ENCODE data around the gene PDIA4.

PDIA4 gene

GRCh38 chr7:149004405-149005370 is 23.6 kb downstream of the PDIA4 start:
- H3K36me3 Mint-ChIP-seq (ENCODE audit: low read depth): peaks cover 89% of the 10 kb centered on the region
- H3K27ac Mint-ChIP-seq: no peak overlapping the region
- intact Hi-C loops (cut with micrococcal nuclease): loop anchor here (1.0 kb wide), 2 partner anchors 62 to 87 kb away; no protein-coding TSS in a partner anchor

GRCh38 chr7:149003560-149004305 is 24.6 kb downstream of the PDIA4 start:
- intact Hi-C loops (cut with micrococcal nuclease): no loop called here
- peaks cover 79% of the 10 kb centered on the region for H3K36me3 Mint-ChIP-seq (ENCODE audit: low read depth)
- no peak overlapping the region for H3K4me3 Mint-ChIP-seq
- no peaks in the 10 kb centered on the region for H3K4me1 Mint-ChIP-seq (ENCODE audit: low read depth)
- no peak overlapping the region for H3K27ac Mint-ChIP-seq
- H3K27me3 Mint-ChIP-seq: no peaks in the 10 kb centered on the region
- H3K9me3 Mint-ChIP-seq: no peaks in the 10 kb centered on the region

More at GRCh38 chr7:149004405-149005370, 23.6 kb downstream of the PDIA4 start:
- Mint-ChIP-seq H3K4me3 (no peak overlapping the region), H3K4me1 (ENCODE audit: low read depth) (no peaks in the 10 kb centered on the region), H3K27me3 (no peaks in the 10 kb centered on the region), H3K9me3 (no peaks in the 10 kb centered on the region)

DNA sequence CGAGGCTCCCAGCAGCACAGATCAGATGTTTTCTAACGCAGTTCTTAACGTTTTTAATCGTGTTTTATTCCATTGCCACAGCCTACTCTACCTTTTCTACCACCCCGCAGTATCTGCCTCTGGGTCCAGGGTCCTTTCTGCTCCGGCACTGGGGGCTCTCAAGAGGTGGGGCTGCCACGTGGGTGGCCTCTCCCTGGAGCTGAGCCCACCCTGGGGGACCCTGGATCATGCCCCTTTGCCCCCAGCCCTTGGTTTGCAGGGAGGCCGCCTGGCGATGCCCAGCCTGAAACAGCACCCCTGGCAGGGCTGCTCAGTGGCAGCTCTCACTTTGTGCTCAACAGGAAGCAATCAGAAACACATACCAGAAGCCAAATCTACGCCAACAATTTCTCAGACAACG is 25.3 kb downstream of the PDIA4 start:
- no peak overlapping the region for H3K27ac Mint-ChIP-seq
- intact Hi-C loops (cut with micrococcal nuclease): no loop called here
- no peak overlapping the region for H3K4me3 Mint-ChIP-seq
- H3K36me3 Mint-ChIP-seq (ENCODE audit: low read depth): peaks cover 72% of the 10 kb centered on the region
- H3K9me3 Mint-ChIP-seq: no peaks in the 10 kb centered on the region
- no peaks in the 10 kb centered on the region for H3K27me3 Mint-ChIP-seq
- H3K4me1 Mint-ChIP-seq (ENCODE audit: low read depth): no peaks in the 10 kb centered on the region

- Mint-ChIP-seq H3K4me1 (ENCODE audit: low read depth) (no peaks in the 10 kb centered on the region), H3K4me3 (no peak overlapping the region), H3K9me3 (no peaks in the 10 kb centered on the region), H3K27ac (no peak overlapping the region), H3K36me3 (ENCODE audit: low read depth) (peaks cover 68% of the 10 kb centered on the region), H3K27me3 (no peaks in the 10 kb centered on the region)
- intact Hi-C loops (cut with micrococcal nuclease): no loop called here
Measured at GRCh38 chr7:149002604-149003003, 25.7 kb downstream of the PDIA4 start.

DNA sequence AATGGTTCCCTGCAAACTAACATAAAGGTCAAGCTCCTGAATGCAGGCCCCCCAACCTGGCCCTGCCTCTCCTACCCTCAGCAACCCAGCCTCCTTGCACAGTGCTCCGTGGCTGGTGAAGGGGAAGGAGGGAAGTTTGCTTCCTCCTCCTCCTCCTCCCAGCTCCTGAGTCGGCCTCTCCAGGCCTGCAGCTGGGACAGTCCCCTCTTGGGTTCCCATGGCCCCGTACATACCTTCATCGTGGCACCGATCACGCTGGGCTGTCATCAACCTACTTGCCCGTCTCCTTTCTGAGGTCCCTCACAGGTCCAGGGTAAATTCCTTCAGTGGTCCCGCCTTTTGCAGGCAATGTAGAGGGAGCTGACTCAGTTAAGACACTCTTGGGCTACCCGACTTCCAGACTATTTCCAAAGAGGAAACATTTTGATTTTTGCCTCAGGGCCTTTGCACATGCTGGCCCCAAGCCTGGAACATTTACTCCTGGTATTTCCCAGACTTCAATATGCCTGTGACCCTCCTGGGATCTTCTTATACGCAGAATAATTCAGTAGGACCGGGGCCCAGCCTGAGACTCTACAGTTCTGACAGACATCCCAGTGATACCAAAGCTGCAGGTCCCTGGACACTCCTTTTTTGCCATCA is 26.8 kb downstream of the PDIA4 start:
- H3K27ac Mint-ChIP-seq: no peak overlapping the region
- H3K9me3 Mint-ChIP-seq: no peaks in the 10 kb centered on the region
- no peaks in the 10 kb centered on the region for H3K4me1 Mint-ChIP-seq (ENCODE audit: low read depth)
- intact Hi-C loops (cut with micrococcal nuclease): no loop called here
- H3K36me3 Mint-ChIP-seq (ENCODE audit: low read depth): peaks cover 57% of the 10 kb centered on the region
- H3K27me3 Mint-ChIP-seq: no peaks in the 10 kb centered on the region
- no peak overlapping the region for H3K4me3 Mint-ChIP-seq

DNA sequence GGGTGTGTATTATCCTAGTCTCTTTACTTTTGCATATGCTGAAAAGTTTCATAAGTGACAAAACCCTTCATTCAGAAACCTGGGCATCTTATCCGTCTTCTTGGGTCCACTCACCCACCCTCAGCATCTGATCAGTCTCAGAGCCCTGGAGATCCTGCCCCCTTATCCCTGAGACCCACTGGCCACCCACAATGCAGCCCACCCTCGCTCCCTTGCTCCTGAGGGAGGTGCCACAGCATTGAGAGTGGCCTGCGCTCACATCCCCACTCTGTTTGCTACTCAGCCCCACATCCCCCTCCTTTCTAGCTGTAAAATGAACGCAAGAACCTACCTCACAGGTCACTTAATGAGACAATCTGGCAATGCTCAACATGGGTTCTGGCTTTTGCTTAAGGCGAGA is 27.3 kb downstream of the PDIA4 start:
- Mint-ChIP-seq H3K36me3 (ENCODE audit: low read depth) (peaks cover 52% of the 10 kb centered on the region), H3K27me3 (no peaks in the 10 kb centered on the region), H3K27ac (no peak overlapping the region), H3K4me1 (ENCODE audit: low read depth) (no peaks in the 10 kb centered on the region), H3K4me3 (no peak overlapping the region), H3K9me3 (no peaks in the 10 kb centered on the region)
- intact Hi-C loops (cut with micrococcal nuclease): no loop called here

- H3K9me3 Mint-ChIP-seq: no peaks in the 10 kb centered on the region
- H3K4me3 Mint-ChIP-seq: no peak overlapping the region
- H3K27me3 Mint-ChIP-seq: no peaks in the 10 kb centered on the region
- no peaks in the 10 kb centered on the region for H3K4me1 Mint-ChIP-seq (ENCODE audit: low read depth)
- intact Hi-C loops (cut with micrococcal nuclease): no loop called here
- no peak overlapping the region for H3K27ac Mint-ChIP-seq
- peaks cover 34% of the 10 kb centered on the region for H3K36me3 Mint-ChIP-seq (ENCODE audit: low read depth)
Measured at GRCh38 chr7:148999192-148999591, 29.1 kb downstream of the PDIA4 start.

- H3K27me3 Mint-ChIP-seq: no peaks in the 10 kb centered on the region
- no peak overlapping the region for H3K4me3 Mint-ChIP-seq
- H3K27ac Mint-ChIP-seq: no peak overlapping the region
- H3K36me3 Mint-ChIP-seq (ENCODE audit: low read depth): peaks cover 17% of the 10 kb centered on the region
- no peaks in the 10 kb centered on the region for H3K4me1 Mint-ChIP-seq (ENCODE audit: low read depth)
- no peaks in the 10 kb centered on the region for H3K9me3 Mint-ChIP-seq
- intact Hi-C loops (cut with micrococcal nuclease): no loop called here
Measured at GRCh38 chr7:148997497-148997896, 30.8 kb downstream of the PDIA4 start.

DNA sequence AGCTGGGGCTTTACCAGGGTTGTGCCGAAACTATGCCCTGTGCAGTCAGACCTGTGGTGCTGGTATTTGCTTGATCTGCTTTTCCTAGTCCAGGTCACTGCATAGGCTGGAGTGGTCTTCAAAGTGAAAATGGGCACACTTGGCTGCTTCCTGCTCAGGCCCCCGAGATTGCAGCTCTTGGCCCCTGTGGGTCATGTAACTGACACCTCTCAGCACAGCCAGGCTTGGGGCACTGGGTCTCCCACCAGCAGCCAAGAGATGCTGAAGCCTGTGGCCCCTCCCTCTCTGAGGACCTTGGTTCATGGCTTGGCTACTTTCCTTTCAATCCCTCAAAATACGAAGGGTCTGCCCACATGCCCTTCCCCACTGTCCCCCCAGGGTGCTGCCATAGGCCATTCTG is 33.7 kb downstream of the PDIA4 start:
- H3K27me3 Mint-ChIP-seq: no peaks in the 10 kb centered on the region
- H3K4me1 Mint-ChIP-seq (ENCODE audit: low read depth): no peaks in the 10 kb centered on the region
- peak overlapping the region; percentile 56 for H3K27ac Mint-ChIP-seq
- H3K4me3 Mint-ChIP-seq: no peak overlapping the region
- no peaks in the 10 kb centered on the region for H3K36me3 Mint-ChIP-seq (ENCODE audit: low read depth)
- H3K9me3 Mint-ChIP-seq: no peaks in the 10 kb centered on the region
- intact Hi-C loops (cut with micrococcal nuclease): no loop called here

- Mint-ChIP-seq H3K4me3 (no peak overlapping the region), H3K27me3 (no peaks in the 10 kb centered on the region), H3K36me3 (ENCODE audit: low read depth) (no peaks in the 10 kb centered on the region), H3K9me3 (no peaks in the 10 kb centered on the region), H3K4me1 (ENCODE audit: low read depth) (peaks cover 2% of the 10 kb centered on the region), H3K27ac (no peak overlapping the region)
- intact Hi-C loops (cut with micrococcal nuclease): no loop called here
Measured at GRCh38 chr7:148993193-148993592, 35.1 kb downstream of the PDIA4 start.

DNA sequence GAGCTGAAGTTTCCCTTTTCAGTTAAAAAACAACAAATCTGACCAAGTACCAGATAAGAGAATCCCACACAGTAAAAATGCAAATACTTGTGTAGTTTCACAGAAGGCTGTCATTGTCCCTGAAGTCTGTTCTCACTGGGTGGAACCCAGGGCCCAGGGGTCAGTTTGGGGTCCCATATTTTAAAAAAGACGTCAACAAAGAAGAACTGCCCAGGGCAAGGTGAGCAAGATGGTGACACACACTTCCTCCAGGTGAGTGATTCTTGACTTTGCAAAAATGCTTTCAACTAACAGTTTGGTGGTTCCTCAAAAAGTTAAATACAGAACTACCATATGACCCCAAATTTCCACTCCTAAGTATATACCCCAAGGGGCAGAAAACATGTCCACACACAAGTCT is 36.8 kb downstream of the PDIA4 start:
- intact Hi-C loops (cut with micrococcal nuclease): no loop called here
- Mint-ChIP-seq H3K27ac (no peak overlapping the region), H3K9me3 (no peaks in the 10 kb centered on the region), H3K4me1 (ENCODE audit: low read depth) (peaks cover 16% of the 10 kb centered on the region), H3K4me3 (no peak overlapping the region), H3K27me3 (no peaks in the 10 kb centered on the region), H3K36me3 (ENCODE audit: low read depth) (peaks cover 5% of the 10 kb centered on the region)

DNA sequence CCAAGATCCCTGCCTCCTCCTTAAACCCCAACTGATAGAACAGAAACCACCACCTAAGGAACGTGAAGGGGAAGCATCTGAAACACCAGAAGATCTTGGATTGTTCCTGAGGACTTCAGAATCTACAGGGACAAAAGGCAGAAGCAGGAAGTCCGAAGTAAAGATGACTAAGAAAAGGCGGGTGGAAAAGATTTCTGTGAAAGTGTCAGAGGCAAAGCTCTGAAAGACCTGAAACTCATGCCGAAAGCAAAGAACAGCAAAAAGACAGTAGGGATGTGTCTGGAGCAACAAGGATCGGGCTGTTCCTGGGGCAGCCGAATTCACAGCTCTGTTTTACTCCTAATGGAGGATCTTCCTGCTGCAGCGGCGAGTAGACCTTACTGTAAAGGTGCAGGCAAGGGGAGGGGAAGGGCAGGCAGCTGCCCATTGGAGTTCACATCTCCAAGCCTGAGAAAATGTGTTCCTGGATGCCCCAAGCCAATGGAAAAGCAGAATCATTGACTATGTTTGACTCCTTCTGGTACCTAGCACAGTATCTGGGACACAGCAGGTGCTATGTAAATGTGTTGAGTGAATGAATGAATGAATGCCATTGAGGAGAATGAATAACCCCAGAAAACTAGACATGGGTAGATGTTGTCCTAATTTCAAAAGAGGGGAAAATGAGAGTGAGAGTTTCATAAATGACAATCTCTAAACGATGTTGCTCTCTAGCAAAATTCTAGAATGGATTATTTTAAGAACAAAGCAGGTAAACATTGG is 40.4 kb downstream of the PDIA4 start:
- Mint-ChIP-seq H3K27ac (peak overlapping the region; percentile 86), H3K4me3 (peak overlapping the region; percentile 86), H3K9me3 (no peaks in the 10 kb centered on the region), H3K4me1 (ENCODE audit: low read depth) (peaks cover 37% of the 10 kb centered on the region), H3K27me3 (peaks cover 3% of the 10 kb centered on the region), H3K36me3 (ENCODE audit: low read depth) (peaks cover 8% of the 10 kb centered on the region)
- intact Hi-C loops (cut with micrococcal nuclease): loop anchor here (5.0 kb wide), 1 partner anchor 39 kb away; the partner anchor contains the start of gene PDIA4

- Mint-ChIP-seq H3K4me3 (peak overlapping the region; percentile 86), H3K27ac (peak overlapping the region; percentile 86), H3K4me1 (ENCODE audit: low read depth) (peaks cover 40% of the 10 kb centered on the region), H3K36me3 (ENCODE audit: low read depth) (peaks cover 11% of the 10 kb centered on the region), H3K9me3 (no peaks in the 10 kb centered on the region), H3K27me3 (peaks cover 5% of the 10 kb centered on the region)
- intact Hi-C loops (cut with micrococcal nuclease): loop anchor here (5.0 kb wide), 1 partner anchor 40 kb away; the partner anchor contains the start of gene PDIA4
Measured at GRCh38 chr7:148987010-148987750, 41.1 kb downstream of the PDIA4 start.

All from dendritic cell treated with granulocyte-macrophage colony-stimulating factor and Interleukin-4, amounts not matched to agents 40 ng/mL and 50 ng/mL, for 4 days (primary cell).